OCI-LY1 (cell line): Measurements from ENCODE around the gene SPATA9.

Experiments
- EZH2 ChIP-seq: fragments of 200-600 bp; sonication (generic), shearing (Covaris generic); IDR thresholded peaks from 2 replicates; pipeline ENCODE4 v1.8.0; 2017; ENCODE audit warnings: borderline replicate concordance, mixed run types, mild to moderate bottlenecking, antibody characterized with exemption, low read length, moderate library complexity, mixed read lengths
- TF ChIP-seq, protein P1 (sequence below): fragments of 200-600 bp; sonication (generic), shearing (Covaris generic); IDR thresholded peaks from 2 replicates; pipeline ENCODE4 v1.5.1; 2017; ENCODE audit warnings: mild to moderate bottlenecking, antibody characterized with exemption, low read length, moderate library complexity, mixed read lengths

DNA sequence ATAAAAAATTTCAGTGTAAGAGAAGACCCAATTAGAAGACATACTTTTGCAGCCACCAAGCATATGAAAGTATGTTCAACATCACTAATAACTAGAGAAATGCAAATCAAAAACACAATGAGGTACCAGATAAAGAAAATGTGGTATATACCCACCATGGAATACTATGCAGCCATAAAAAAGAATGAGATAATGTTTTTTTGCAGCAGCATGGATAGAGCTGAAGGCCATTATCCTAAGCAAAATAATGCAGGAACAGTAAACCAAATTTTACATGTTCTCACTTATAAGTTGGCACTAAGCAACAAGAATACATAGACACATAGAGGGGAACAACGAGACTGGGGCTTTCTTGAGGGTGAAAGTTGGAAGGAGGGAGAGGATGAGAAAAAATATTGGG is 6.9 kb upstream of the SPATA9 start:
- TF ChIP-seq, protein P1, sequence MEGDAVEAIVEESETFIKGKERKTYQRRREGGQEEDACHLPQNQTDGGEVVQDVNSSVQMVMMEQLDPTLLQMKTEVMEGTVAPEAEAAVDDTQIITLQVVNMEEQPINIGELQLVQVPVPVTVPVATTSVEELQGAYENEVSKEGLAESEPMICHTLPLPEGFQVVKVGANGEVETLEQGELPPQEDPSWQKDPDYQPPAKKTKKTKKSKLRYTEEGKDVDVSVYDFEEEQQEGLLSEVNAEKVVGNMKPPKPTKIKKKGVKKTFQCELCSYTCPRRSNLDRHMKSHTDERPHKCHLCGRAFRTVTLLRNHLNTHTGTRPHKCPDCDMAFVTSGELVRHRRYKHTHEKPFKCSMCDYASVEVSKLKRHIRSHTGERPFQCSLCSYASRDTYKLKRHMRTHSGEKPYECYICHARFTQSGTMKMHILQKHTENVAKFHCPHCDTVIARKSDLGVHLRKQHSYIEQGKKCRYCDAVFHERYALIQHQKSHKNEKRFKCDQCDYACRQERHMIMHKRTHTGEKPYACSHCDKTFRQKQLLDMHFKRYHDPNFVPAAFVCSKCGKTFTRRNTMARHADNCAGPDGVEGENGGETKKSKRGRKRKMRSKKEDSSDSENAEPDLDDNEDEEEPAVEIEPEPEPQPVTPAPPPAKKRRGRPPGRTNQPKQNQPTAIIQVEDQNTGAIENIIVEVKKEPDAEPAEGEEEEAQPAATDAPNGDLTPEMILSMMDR: no peak
- TF ChIP-seq EZH2: no peak
